ENCODE data around the gene BCL7C. TPM values are rescaled to one million over a fixed set of nuclear protein-coding genes. Genes with fewer than 3 reads are reported as not detected.

The BCL7C gene
- total and polyA plus RNA-seq, 10 of the 15 experiments (the other 5 are each of a cell fraction or from before 2014, with no cell fraction given): 1.1 to 30.5 (median 13.7) TPM

DNA sequence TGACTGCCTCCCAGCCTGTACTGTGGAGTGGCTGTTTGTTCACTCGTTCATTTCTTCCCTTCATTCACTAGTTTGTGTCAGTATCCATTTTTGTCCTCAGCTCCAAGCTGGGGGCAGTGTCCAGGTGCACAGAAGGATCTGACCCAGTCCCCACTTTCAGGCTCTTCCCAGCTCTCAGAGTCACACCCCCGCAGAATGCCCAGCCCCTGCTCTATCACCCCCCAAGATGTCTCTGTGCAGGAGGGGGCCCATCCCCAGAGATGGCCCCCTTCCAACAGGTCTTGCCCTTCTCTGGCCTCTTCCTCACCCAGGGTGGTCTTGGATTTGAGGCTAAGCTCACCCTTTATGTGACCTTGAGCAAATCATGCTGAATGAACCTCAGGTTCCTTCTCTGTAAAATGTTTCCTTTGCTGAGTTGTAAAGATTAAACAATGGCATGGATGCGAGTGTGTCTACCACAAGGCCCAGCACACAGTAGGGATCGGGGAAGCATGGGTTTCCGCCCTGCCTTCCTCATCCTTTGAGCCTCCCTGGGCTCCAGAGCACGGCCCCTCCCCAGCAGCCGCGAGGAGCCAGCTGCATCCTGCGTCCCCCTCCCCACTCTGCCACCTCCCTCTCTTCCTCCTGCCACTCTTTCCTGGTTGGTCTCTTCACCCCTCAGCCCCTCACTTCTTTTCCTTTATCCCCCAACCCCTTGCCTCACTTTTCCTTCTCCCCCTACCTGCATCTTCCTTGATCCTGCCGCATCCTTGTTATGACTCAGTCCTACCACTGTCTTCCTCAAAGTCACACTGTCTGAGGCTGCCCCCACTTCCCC is 32.3 kb upstream of the BCL7C start:
- H3K9ac ChIP-seq (ENCODE audit: control insufficient read depth, insufficient read depth, low read length): no peak overlapping the region
- no peaks in the 10 kb centered on the region for H3K27me3 ChIP-seq (replicated peaks in 1 of 2; ENCODE audit: control insufficient read depth in 2 of 2, insufficient read depth in 2 of 2, low read length in 1 of 2)
- no peak overlapping the region for H3K4me2 ChIP-seq (ENCODE audit: control insufficient read depth, insufficient read depth)
- H2AFZ ChIP-seq (ENCODE audit: control insufficient read depth, low read depth, low read length): no peak overlapping the region
- no peaks in the 10 kb centered on the region for H3K9me3 ChIP-seq (replicated peaks; ENCODE audit: control insufficient read depth, insufficient read depth, low read length)
- H3K4me3 ChIP-seq: no peak overlapping the region
- ATAC-seq: no peak
- RAD21 ChIA-PET (ENCODE audit: unreplicated experiment): interaction anchor here (1.3 to 2.2 kb wide), 2 partner anchors 16 to 27 kb away, joined by 4 to 11 read pairs; no protein-coding TSS in a partner anchor
- FAIRE-seq: no peak
- CTCF ChIA-PET: interaction anchor here (1.3 to 5.2 kb wide), 2 partner anchors 15 to 81 kb away, joined by 6 to 26 read pairs; no protein-coding TSS in a partner anchor
- POLR2A ChIA-PET: interaction anchor here (0.6 kb wide), 1 partner anchor 28 kb away, joined by 4 read pairs; no protein-coding TSS in a partner anchor
- no TSS peak for BruUV-seq (replicated peaks)
- H3K27ac ChIP-seq (ENCODE audit: control insufficient read depth, insufficient read depth): no peak overlapping the region
- peaks cover 4% of the 10 kb centered on the region; the same call in 1 of the 2 replicates for H3K4me1 ChIP-seq (ENCODE audit: control insufficient read depth, insufficient read depth, low read length)
- 78% methylated on average over 10 of the region's 10 CpGs for WGBS (ENCODE audit: insufficient coverage, insufficient replicate concordance, low lambda C conversion rate, missing lambda C conversion rate)
- in situ Hi-C loops (cut with MboI) (no loop called here), intact Hi-C loops (cut with micrococcal nuclease; ENCODE audit: unreplicated experiment) (loop anchor here (10.0 kb wide), 2 partner anchors 231 to 271 kb away; partner anchors contain the start of genes FBRS, PRR14 and SRCAP)
- H3K36me3 ChIP-seq (ENCODE audit: control insufficient read depth in 2 of 2, insufficient read depth in 2 of 2, low read length in 1 of 2): peaks cover 0 to 9% of the 10 kb centered on the region in 2 experiments
- H4K20me1 ChIP-seq (ENCODE audit: control insufficient read depth, insufficient read depth): no peaks in the 10 kb centered on the region
- TF ChIP-seq RFX5 (IDR thresholded peaks at IDR 0.05; ENCODE audit: low read depth, low read length): no peak
- DNase-seq (ENCODE audit: low read depth, low spot score): no peak
- peaks cover 5% of the 10 kb centered on the region for H3K79me2 ChIP-seq (ENCODE audit: control insufficient read depth, insufficient read depth, low read length)
- SMC1A ChIA-PET (ENCODE audit: uncharacterized antibody, unreplicated experiment): interaction anchor here (1.2 to 1.3 kb wide), 2 partner anchors 9 to 15 kb away, joined by 3 to 5 read pairs; no protein-coding TSS in a partner anchor

DNA sequence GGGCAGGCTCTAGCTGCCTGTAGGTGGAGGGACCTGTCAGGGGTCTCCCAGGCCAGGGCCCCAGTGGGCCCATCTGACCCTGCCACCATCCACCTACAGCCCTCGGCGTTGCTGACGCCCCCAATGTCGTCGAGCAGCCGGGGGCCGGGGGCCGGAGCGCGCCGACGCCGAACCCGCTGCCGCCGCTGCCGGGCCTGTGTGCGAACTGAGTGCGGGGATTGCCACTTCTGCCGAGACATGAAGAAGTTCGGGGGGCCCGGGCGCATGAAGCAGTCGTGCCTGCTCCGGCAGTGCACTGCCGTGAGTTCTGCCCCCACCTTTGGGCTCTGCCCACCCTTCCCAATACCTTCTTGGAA is 31.7 kb upstream of the BCL7C start:
- Histone ChIP-seq H3K79me2 (ENCODE audit: control insufficient read depth, insufficient read depth, low read length) (peaks cover 5% of the 10 kb centered on the region), H3K27me3 (replicated peaks in 1 of 2; ENCODE audit: control insufficient read depth in 2 of 2, insufficient read depth in 2 of 2, low read length in 1 of 2) (no peaks in the 10 kb centered on the region), H3K9me3 (replicated peaks; ENCODE audit: control insufficient read depth, insufficient read depth, low read length) (no peaks in the 10 kb centered on the region), H2AFZ (ENCODE audit: control insufficient read depth, low read depth, low read length) (no peak overlapping the region), H4K20me1 (ENCODE audit: control insufficient read depth, insufficient read depth) (no peaks in the 10 kb centered on the region), H3K4me2 (ENCODE audit: control insufficient read depth, insufficient read depth) (no peak overlapping the region), H3K4me3 (no peak overlapping the region), H3K4me1 (ENCODE audit: control insufficient read depth, insufficient read depth, low read length) (peaks cover 4% of the 10 kb centered on the region; the same call in 1 of the 2 replicates), H3K36me3 (ENCODE audit: control insufficient read depth in 2 of 2, insufficient read depth in 2 of 2, low read length in 1 of 2) (peaks cover 0 to 7% of the 10 kb centered on the region in 2 experiments), H3K9ac (ENCODE audit: control insufficient read depth, insufficient read depth, low read length) (no peak overlapping the region), H3K27ac (ENCODE audit: control insufficient read depth, insufficient read depth) (no peak overlapping the region)
- TF ChIP-seq, protein P1, sequence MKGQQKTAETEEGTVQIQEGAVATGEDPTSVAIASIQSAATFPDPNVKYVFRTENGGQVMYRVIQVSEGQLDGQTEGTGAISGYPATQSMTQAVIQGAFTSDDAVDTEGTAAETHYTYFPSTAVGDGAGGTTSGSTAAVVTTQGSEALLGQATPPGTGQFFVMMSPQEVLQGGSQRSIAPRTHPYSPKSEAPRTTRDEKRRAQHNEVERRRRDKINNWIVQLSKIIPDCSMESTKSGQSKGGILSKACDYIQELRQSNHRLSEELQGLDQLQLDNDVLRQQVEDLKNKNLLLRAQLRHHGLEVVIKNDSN (IDR thresholded peaks at IDR 0.05; ENCODE audit: borderline replicate concordance, extremely low read length, insufficient read depth, low read depth, low read length): no peak
- TF ChIP-seq CREB1 (IDR thresholded peaks at IDR 0.05; ENCODE audit: low read depth) (no peak), ZNF217 (IDR thresholded peaks at IDR 0.05) (no peak), DPF2 (IDR thresholded peaks at IDR 0.05) (no peak), NR2F1 (conservative IDR thresholded peaks at IDR 0.05) (no peak), TARDBP (IDR thresholded peaks at IDR 0.05; ENCODE audit: borderline replicate concordance) (no peak)
- DNase-seq (ENCODE audit: low read depth, low spot score) (no peak), FAIRE-seq (no peak), ATAC-seq (no peak)
- ChIA-PET SMC1A (ENCODE audit: uncharacterized antibody, unreplicated experiment) (interaction anchor here (1.2 to 1.3 kb wide), 2 partner anchors 9 to 16 kb away, joined by 3 to 5 read pairs; no protein-coding TSS in a partner anchor), RAD21 (ENCODE audit: unreplicated experiment) (interaction anchor here (1.3 kb wide), 1 partner anchor 28 kb away, joined by 4 read pairs; no protein-coding TSS in a partner anchor), POLR2A (interaction anchor here (0.6 kb wide), 1 partner anchor 28 kb away, joined by 4 read pairs; no protein-coding TSS in a partner anchor), CTCF (interaction anchor here (1.1 to 5.2 kb wide), 2 partner anchors 16 to 24 kb away, joined by 3 to 26 read pairs; no protein-coding TSS in a partner anchor)
- intact Hi-C loops (cut with micrococcal nuclease; ENCODE audit: unreplicated experiment) (loop anchor here (10.0 kb wide), 2 partner anchors 231 to 271 kb away; partner anchors contain the start of genes FBRS, PRR14 and SRCAP), in situ Hi-C loops (cut with MboI) (no loop called here)
- BruUV-seq (replicated peaks): no TSS peak
- WGBS (ENCODE audit: insufficient coverage, insufficient replicate concordance, low lambda C conversion rate, missing lambda C conversion rate): 98% methylated on average over 26 of the region's 26 CpGs

All from GM12878 (cell line).